Thyroid gland (tissue), 4 donors: Measurements from ENCODE around the gene MPP3. TPM values are rescaled to one million over a fixed set of nuclear protein-coding genes. Genes with fewer than 3 reads are reported as not detected.

Experiments
- DNase-seq, 2 donors: peaks; one replicate each; pipeline ENCODE4 v3.0.0-alpha.2; 2019
- H3K27ac ChIP-seq, 3 donors: fragments of 200-600 bp; sonication (generic); 1 replicate in 2 of 3; 2 replicates in 1 of 3; pipeline ENCODE4 v1.5.1; 2016 to 2019; ENCODE audit warnings: mild to moderate bottlenecking in 1 of 3, moderate library complexity in 1 of 3
- H3K27me3 ChIP-seq: fragments of 200-600 bp; sonication (generic); one replicate; pipeline ENCODE4 v1.5.1; 2019
- H3K36me3 ChIP-seq, 2 donors: fragments of 200-600 bp; sonication (generic); one replicate each; pipeline ENCODE4 v1.5.1; 2016 to 2019
- H3K4me1 ChIP-seq, 2 donors: fragments of 200-600 bp; sonication (generic); one replicate each; pipeline ENCODE4 v1.5.1; 2017 to 2019
- H3K4me3 ChIP-seq, 3 donors: fragments of 200-600 bp; sonication (generic); replicated peaks in 1 of 3; 1 replicate in 2 of 3; 2 replicates in 1 of 3; pipeline ENCODE4 v1.5.1; 2016; ENCODE audit warnings: mild to moderate bottlenecking in 1 of 3
- H3K9me3 ChIP-seq: fragments of 200-600 bp; sonication (generic); one replicate; pipeline ENCODE4 v1.5.1; 2017
- POLR2A ChIP-seq, 2 donors: fragments of 450-650 bp; IDR thresholded peaks; one replicate each; pipeline ENCODE4 v1.6.1; 2017; ENCODE audit warnings: antibody characterized with exemption in 2 of 2, mild to moderate bottlenecking in 2 of 2, moderate library complexity in 1 of 2
- WGBS, 2 donors: methylation state at CpG; one replicate each; pipeline ENCODE4 v1.1.5; 2017; 5-methylcytosine and 5-hydroxymethylcytosine counted together
- intact Hi-C: fragments of 100-400 bp; cut with DNase I; formaldehyde crosslinking; loops from one replicate; pipeline ENCODE4 v1.15.1; 2023
- total RNA-seq, 4 donors: library from RNA; depleted of rRNA; stranded (reverse); fragments of >200 nt; gene quantifications; one replicate each; pipeline ENCODE4 v1.2.3, GENCODE V29; 2016
- TF ChIP-seq, protein P1 (sequence below), 6 experiments: fragments of 200-600 bp in 3 of 6; fragments of 450-650 bp in 3 of 6; sonication (generic) in 3 of 6; IDR thresholded peaks; one replicate each; pipeline ENCODE4 v1.5.1; 2016 to 2019; ENCODE audit warnings: antibody characterized with exemption in 6 of 6, mild to moderate bottlenecking in 2 of 6, inconsistent platforms in 1 of 6, moderate library complexity in 1 of 6

The MPP3 gene
- total RNA-seq, 4 donors from 2014 or later: 7.1 to 20.5 (median 15.4) TPM

DNA sequence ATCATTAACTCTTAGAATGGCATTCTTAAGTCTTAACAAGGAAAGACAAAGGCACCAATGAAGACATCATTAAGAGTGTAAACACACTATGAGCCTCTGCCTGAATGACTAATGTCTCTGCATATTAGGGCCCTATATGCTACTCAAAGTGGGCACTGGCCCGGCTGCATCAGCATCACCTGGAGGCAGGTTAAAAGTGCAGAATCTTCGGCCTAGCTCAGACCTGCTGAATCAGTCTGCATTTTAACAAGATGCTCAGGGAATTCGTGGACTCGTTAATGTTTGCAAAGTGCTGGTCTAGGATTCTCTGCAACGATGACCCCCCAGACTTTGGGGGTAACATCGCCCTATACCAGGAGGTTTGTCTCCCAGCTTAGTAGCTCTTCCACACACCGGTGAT lies 6.7 kb downstream of the MPP3 start:
- H3K4me1 ChIP-seq: peaks cover 0 to under 1% of the 10 kb centered on the region in 2 donors
- intact Hi-C loops: no loop called here
- H3K36me3 ChIP-seq: no peaks in the 10 kb centered on the region
- no peak overlapping the region for H3K27ac ChIP-seq
- no peak for DNase-seq
- H3K27me3 ChIP-seq: no peaks in the 10 kb centered on the region
- 94 to 98% methylated on average over 7 of the region's 7 CpGs for WGBS, 2 donors
- no peak overlapping the region for H3K4me3 ChIP-seq
- TF ChIP-seq, protein P1, sequence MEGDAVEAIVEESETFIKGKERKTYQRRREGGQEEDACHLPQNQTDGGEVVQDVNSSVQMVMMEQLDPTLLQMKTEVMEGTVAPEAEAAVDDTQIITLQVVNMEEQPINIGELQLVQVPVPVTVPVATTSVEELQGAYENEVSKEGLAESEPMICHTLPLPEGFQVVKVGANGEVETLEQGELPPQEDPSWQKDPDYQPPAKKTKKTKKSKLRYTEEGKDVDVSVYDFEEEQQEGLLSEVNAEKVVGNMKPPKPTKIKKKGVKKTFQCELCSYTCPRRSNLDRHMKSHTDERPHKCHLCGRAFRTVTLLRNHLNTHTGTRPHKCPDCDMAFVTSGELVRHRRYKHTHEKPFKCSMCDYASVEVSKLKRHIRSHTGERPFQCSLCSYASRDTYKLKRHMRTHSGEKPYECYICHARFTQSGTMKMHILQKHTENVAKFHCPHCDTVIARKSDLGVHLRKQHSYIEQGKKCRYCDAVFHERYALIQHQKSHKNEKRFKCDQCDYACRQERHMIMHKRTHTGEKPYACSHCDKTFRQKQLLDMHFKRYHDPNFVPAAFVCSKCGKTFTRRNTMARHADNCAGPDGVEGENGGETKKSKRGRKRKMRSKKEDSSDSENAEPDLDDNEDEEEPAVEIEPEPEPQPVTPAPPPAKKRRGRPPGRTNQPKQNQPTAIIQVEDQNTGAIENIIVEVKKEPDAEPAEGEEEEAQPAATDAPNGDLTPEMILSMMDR (IDR thresholded peaks at IDR 0.05): no peak
- TF ChIP-seq POLR2A (IDR thresholded peaks at IDR 0.05): no peak
- H3K9me3 ChIP-seq: no peaks in the 10 kb centered on the region

DNA sequence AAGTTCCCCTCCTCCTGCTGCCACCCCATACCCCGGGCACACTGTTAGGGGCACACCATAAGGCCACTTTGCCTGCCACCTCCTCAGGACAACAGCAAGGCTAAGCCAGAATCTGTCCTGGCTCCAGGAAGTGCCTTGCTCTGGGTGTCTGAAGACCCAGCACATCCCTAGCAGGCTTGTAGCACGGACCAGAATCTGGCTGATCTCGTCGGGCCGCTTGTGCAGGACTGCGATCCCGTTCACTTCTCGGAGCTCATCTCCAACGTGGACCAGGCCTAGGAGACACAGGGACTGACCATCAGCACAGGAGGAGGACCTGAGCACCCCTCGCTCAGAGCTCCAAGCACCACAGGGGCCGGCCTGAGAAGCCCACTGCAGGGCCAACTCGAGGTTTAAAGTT lies 7.4 kb downstream of the MPP3 start:
- no peak for DNase-seq
- H3K4me3 ChIP-seq: no peak overlapping the region
- peaks cover 0 to 5% of the 10 kb centered on the region in 2 donors for H3K4me1 ChIP-seq
- no peak overlapping the region for H3K27ac ChIP-seq
- WGBS, 2 donors: 89 to 94% methylated on average over 7 to 12 of the region's 12 CpGs
- TF ChIP-seq, protein P1 (IDR thresholded peaks at IDR 0.05): no peak
- TF ChIP-seq POLR2A (IDR thresholded peaks at IDR 0.05): no peak
- H3K9me3 ChIP-seq: no peaks in the 10 kb centered on the region
- no peaks in the 10 kb centered on the region for H3K36me3 ChIP-seq
- H3K27me3 ChIP-seq: no peaks in the 10 kb centered on the region
- intact Hi-C loops: no loop called here

DNA sequence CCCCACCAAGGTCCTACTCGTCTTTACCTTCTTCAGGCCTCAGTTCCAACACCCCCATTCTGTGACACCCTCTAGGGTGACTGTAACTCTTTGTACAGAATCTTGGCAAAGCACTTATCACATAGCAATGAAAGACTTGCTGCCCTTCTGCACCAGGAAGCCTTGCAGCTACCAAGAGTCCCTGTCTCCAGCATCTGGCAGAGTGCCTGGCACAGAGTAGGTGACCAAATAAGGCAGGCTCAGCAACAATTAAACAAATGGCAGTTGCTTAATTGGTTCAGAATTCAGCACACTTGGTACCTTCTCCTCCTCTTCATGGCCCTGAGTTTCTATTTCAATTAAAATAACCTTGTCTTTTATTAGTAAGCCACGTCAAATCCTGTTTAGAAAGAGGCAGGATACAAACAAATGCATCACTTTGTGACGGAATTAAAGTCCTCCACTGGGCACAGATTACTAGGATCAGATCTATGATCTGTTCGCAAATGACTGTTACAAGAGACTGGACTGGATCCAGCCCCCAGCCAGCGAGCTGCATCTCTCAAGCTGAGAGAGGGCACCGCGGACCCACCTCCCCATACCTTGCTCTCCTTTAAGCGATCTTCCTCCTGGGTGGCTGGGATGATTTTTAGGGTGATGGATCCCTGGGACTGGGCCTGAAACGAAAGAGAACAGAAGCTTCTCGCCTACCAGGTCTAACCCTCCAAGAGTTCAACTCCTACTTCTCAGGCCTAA lies 9.4 kb downstream of the MPP3 start:
- no peaks in the 10 kb centered on the region for H3K9me3 ChIP-seq
- peaks cover 0 to 5% of the 10 kb centered on the region in 2 donors for H3K4me1 ChIP-seq
- intact Hi-C loops: no loop called here
- H3K27me3 ChIP-seq: no peaks in the 10 kb centered on the region
- TF ChIP-seq POLR2A (IDR thresholded peaks at IDR 0.05): no peak
- TF ChIP-seq, protein P1 (IDR thresholded peaks at IDR 0.05): no peak
- peak overlapping the region in 2 of 3 donors; percentile 33 to 56 for H3K27ac ChIP-seq
- H3K36me3 ChIP-seq: no peaks in the 10 kb centered on the region
- no peak overlapping the region for H3K4me3 ChIP-seq
- DNase-seq: no peak
- 89 to 92% methylated on average over 7 to 10 of the region's 10 CpGs for WGBS, 2 donors

DNA sequence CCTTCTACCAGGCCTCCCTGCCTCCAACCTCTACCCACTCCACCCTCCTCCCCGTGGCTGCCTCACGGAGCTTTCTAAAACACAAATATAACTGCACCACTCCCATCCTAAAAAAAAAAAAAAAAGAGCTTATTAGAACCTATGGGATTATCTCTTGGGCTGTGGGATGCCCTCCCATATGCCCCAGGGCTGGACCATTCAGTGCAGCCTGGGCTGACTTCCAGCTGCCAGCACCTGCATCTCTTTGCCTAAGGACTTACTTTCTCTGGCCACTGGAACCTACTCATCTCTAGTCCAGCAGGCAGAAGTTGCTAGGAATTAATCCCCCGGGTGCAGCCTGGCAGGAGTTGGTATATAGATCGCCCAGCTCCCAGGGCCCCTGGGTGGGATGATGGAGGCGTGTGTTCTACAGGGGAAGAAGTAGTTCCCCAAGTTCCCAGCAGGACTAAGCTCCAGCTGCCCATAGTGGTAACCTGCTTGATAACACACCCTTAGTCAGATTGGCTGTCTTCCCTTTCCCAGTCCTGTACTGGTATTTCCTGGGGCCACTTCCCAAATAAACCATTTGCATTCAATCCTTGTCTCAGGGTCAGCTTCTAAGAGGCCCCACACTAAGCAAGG lies 10.3 kb downstream of the MPP3 start:
- Histone ChIP-seq H3K27me3 (no peaks in the 10 kb centered on the region), H3K36me3 (no peaks in the 10 kb centered on the region), H3K27ac (peak overlapping the region in 2 of 3 donors; percentile 32 to 33), H3K9me3 (no peaks in the 10 kb centered on the region), H3K4me3 (no peak overlapping the region), H3K4me1 (peaks cover 0 to 5% of the 10 kb centered on the region in 2 donors)
- intact Hi-C loops: no loop called here
- no peak for DNase-seq
- 94 to 97% methylated on average over 5 of the region's 5 CpGs for WGBS, 2 donors
- TF ChIP-seq POLR2A (IDR thresholded peaks at IDR 0.05): no peak
- TF ChIP-seq, protein P1 (IDR thresholded peaks at IDR 0.05): no peak

DNA sequence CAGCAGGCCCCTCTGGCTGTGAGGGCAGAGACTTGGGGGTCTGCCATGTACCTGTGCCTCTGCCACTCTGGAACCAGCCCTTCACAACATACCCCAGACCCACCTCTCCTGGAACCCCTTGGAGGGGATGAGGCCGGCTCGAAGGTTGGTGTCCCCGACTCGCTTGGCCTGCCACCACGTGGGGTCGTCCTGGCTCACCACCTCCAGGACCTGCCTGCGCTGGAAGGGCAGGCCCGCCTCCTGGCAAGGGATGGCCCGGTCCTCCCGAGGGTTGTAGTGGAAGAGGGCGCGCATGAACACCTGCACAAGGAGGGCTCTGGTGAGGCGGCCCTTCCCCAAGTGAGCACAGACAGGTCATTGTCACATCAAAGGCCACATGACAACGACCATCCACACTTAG lies 12.2 kb downstream of the MPP3 start:
- Histone ChIP-seq H3K27ac (no peak overlapping the region), H3K36me3 (no peaks in the 10 kb centered on the region), H3K9me3 (no peaks in the 10 kb centered on the region), H3K27me3 (no peaks in the 10 kb centered on the region), H3K4me1 (peaks cover 0 to 5% of the 10 kb centered on the region in 2 donors), H3K4me3 (no peak overlapping the region)
- 46 to 69% methylated on average over 6 to 14 of the region's 14 CpGs for WGBS, 2 donors
- DNase-seq: peak; percentile 65 to 70
- TF ChIP-seq, protein P1 (IDR thresholded peaks at IDR 0.05): no peak
- TF ChIP-seq POLR2A (IDR thresholded peaks at IDR 0.05): no peak
- intact Hi-C loops: no loop called here
